HG02571 (cell line): ENCODE data around the gene ATP10A.

Experiments
- ATAC-seq: cut with Tn5 transposase; IDR thresholded peaks from one replicate; pipeline ENCODE4 v1.9.1; 2021; ENCODE audit warnings: mild to moderate bottlenecking, moderate library complexity; ENCODE audit not compliant: unreplicated experiment

Gene ATP10A

DNA sequence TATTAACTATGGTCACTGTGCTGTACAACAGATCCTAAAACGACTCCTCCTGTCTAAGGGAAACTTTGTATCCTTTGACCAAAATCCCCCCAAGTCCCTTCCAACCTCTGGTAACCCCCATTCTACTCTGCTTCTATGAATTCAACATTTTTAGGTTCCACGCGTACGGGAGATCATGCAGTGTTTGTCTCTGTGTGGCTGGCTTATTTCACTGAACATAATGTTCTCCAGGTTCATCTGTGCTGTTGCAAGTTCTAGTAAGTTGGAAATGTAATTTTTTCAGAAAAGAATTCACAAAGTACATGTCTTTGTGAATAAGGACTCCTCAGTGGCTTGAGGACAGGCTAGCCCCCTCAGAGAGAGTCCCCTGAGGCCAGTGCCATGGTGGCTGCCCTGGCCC lies 66.1 kb downstream of the ATP10A start:
- ATAC-seq, result no peak

DNA sequence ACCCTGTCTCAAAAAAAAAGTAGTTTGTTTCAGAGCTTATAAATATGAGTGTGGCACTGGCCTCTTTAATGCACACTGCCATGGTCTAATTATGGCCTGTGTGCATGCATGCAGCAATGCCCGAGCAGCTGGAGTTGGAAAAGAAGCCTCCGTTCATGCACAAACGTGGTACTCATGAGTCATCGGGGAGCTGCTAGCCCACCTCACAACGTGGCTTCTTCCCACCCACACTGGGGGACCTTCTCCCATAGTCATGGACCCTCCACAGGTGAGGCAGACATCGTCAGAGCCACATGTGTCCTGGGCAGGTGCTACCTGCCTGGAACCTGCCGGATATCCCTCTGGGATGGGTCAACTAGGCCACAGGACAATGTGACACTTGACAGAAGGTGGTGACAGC lies 66.7 kb downstream of the ATP10A start:
- ATAC-seq, result no peak

DNA sequence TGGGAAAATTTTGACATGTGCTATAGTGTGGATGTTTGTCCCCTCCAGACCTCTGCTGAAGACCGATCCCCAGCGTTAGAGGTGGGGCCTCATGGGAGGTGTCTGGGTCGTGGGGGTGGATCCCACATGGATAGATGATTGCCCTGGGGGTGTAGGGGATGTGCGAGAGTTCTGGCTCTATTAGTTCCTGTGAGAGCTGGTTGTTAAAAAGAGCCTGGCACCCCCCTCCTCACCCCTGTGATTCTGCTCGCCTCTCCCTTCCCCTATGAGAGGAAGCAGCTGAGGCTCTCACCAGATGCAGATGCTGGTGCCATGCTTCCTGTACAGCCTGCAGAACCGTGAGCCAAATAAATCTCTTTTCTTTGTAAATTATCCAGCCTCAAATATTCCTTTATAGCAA lies 67.4 kb downstream of the ATP10A start:
- no peak for ATAC-seq

DNA sequence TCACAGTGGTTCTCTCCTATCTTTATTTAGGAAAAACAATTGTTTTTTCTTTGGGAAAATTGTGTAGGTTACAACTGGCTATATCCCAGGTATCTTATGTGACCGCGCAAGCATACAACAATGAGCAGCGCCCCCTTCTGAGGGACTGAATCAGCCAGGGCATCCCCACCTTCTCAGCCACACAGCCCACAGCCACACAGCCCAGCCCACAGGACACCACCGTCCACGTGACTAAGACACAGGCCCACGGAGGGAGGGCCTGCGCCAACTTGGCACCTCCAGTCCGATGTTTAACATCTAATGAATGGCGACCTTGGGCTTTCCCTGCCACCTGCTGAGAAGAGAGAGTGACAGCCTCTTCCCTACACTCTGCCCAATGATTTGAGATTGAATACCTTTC lies 68.1 kb downstream of the ATP10A start:
- ATAC-seq, result no peak

DNA sequence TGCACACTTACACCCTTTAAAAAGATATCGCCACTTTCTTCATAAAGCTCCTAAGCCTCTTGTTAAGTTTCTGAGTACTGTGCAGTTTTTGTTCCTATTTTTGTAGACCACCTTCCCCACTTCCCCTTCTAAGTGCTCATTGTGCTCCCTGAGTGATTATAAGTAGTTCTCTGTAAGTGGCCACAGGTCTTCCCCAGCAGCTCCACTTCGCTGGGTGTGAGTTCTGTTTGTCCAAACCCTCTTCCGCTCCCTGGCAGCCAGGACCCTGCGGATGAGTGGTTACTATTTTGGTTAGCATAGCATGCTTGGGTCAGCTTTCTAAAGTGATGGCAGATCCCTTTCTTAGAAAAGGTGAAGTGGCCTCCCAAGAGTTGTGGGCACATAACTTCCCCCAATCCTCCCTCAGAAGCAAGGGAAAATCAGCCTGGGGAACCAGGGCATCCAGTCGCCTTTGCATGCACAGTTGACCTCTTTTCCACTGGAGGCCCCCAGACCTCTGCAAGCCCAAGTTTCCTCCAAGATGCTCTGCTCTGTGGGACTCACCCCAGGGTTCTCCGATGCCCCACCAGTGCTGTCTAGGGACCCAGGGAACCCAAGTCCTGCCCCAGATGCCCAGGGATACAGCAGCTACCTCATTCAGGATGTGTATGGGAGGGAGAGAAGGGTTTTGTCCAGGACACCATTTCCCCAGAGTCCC lies 69.6 kb downstream of the ATP10A start:
- no peak for ATAC-seq

DNA sequence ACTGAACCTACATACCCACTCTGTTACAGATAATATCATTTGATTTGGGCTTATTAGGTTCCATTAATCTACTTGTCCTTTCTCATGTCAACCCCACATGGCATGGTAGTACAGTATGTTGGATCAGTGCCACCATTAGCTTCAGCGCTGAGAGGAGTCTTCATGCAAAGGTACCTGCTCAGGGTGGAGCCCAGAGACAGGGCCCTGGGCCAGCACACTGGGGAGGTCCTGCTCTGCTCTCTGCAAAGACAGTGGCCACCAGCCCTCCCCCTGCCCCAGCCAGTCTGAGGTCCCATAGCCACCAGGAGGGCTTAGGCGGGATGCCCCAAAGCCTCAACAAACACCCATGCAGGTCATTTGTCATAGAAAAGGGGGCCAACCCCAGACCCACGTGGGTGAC lies 71.0 kb downstream of the ATP10A start:
- ATAC-seq, result no peak

DNA sequence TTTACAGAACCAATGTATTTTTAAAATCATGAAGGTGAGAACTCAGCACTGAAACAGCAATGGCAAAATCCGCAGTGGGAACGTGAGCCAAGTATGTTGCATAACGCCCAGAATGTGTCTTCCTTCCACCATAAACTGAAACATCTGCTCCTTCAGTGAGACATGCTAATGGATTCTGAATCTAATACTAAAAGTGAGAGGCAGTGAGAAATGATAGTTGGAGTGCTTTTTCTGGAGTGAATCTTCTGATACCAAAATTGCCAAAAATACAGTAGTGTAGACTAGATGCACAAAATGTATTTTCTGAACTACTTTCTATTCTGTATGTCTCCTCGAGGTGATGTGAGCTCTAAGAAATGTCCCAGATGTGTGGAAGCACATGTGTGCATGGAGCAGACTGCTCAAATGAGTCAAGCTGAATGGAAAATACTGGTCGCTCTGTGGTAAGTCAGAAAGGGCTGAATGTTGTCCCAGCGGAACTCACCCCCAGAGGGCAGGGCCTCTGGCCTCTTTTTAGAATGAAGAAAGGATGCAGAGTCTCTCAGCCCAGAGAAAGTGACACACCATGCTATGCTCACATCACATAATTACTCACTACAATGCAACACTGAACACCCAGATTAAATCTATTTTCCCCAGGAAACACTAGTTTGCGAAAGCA lies 73.0 kb downstream of the ATP10A start:
- no peak for ATAC-seq

DNA sequence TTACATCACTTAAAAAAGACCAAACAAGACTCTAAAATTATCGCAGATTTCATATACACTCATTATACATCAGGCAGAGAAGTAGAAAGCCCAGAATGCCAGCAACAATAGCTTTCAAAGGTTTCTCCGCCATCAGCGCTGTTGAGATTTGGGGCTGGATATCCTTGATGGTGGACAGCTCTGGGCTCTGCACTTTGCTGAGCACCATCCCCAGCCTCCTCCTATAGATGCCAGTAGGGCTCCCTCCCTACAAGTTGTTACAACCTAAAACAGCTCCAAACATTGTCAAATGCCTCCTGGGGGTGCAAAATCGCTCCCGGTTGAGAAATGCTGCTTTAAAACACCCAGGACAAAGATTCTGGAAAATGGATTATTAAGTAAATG lies 73.5 kb downstream of the ATP10A start:
- ATAC-seq, result no peak

DNA sequence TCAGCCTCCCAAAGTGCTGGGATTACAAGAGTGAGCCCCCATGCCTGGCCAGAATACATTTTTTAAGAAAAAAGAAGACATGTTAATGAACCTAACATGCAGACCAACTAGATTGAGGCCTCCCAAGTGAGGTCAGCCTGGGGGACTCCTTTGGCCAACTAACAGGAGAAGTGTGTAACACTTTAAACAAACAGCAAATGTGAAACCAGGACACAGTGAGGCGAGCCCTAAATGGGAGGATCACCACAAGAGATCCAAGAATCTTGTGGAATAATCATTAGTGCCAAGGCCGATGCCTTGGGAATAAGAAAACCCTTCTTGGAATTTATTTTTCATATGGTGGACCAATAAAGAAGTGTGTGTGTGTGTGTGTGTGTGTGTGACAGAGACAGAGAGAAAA lies 73.9 kb downstream of the ATP10A start:
- no peak for ATAC-seq

DNA sequence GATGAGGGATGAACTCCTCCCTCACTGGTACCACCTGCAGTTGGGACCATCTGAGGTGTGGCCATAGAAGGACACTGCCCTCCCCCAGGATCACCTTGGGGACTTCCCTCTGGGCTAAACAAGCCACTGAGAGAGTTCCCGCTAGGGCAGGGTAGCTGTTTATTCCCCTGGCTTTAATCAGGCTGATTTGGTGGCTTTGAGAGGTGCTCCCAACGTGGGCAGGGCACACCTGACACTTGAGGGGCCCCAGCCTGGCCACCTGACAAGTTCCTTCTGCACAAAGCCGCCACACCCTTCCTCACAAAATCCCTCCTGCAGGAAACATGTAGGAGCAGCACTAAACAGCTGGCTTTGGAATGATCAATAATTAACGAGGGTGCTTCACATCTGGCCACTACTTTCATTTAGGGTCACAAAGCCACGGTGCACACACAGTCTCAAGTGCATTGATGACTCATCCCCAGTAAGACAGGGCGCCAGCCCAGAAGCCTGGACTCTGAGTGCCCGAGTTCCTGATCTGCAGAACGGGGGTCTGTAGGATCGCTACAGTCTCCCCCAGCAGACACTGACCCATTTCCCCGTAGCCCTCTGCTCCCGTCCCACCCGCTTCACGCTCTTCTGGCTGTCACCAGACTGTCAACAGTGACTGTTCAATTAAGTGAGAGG lies 75.1 kb downstream of the ATP10A start:
- ATAC-seq, result no peak

DNA sequence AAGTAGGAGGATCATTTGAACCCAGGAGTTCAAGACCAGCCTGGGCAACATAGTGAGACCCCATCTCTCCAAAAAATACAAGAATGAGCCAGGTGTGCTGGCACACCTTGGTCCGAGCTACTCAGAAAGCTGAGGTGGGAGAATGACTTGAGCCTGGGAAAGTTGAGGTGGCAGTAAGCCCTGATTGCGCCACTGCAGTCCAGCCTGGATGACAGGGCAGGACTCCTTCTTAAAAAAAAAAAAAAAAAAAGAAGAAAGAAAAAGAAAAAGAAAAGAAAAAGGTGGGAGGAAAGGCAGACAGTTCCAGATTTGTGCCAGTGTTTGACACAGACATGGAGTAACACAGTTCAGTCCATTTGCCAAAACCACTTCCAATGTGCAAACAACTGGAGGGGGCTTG lies 75.7 kb downstream of the ATP10A start:
- ATAC-seq, result no peak

DNA sequence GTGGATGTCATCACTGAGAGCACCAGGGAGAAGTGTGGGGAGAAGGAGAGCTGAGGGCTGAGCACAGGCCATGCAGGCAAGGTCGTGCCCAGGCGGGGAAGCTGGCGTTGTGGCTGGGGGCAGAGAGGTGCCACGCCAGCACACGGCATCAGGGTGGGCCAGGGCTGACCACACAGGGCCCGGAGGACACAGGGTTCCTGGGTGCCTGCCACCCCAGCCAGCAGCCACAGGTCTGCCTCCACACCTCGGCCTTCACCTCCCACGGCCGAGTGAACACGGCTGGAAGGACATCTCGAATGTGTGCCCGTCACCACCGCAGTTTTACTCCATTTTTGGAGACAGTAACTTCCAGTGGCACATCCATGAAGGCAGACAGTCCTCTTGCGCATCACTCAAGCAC lies 77.1 kb downstream of the ATP10A start:
- ATAC-seq, result no peak

DNA sequence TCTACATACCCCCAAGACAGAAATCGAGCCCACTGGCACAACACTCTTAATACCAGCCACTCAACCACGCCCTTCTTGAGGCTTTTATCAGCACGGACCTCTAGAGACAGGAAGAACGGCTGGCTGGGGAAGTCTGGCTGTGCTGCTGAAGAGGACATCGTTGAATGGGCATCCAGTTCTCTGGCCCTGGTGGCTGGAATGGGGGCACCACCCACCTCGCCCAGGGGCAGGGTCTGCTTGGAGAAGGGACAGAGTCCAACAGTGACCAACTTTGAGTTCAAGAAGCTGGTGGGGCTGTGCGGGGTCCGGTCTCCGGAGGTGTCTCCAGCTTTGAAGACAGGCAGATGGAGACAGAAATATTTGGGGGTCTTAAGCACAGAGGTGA lies 77.5 kb downstream of the ATP10A start:
- no peak for ATAC-seq

DNA sequence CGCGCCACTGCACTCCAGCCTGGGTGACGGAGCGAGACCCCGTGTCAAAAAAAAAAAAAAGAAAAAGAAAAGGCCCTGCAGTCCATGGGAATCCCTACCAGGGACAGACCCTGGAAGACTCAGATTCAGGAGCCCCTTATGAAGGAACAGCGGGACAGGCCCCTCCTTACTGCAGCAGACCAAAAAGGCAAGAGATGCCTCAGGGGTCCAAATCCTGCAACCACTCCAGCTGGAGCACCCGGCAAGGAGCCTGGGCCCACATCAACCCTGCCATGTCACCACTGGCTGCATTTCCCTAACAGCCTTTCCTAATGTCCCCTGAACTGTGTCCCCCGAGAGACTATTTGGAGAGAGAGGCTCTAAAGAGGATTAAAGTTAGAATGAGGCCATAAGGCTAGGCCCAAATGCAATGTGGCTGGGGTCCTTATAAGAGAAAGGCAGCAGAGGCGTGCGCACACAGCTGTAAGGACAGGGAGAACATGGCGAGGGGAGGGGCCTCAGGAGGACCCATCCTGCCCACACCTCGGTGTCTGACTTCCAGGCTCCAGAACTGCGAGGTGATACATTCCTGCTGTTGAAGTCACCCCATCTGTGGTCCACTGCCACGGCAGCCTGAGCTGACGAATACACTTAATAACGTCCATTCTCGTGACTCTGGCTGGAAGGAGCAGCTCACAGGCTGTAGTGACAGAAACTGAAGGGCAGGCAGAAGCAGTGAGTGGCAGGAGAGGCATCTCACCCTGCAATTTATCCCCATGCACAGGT lies 78.1 kb downstream of the ATP10A start:
- no peak for ATAC-seq

DNA sequence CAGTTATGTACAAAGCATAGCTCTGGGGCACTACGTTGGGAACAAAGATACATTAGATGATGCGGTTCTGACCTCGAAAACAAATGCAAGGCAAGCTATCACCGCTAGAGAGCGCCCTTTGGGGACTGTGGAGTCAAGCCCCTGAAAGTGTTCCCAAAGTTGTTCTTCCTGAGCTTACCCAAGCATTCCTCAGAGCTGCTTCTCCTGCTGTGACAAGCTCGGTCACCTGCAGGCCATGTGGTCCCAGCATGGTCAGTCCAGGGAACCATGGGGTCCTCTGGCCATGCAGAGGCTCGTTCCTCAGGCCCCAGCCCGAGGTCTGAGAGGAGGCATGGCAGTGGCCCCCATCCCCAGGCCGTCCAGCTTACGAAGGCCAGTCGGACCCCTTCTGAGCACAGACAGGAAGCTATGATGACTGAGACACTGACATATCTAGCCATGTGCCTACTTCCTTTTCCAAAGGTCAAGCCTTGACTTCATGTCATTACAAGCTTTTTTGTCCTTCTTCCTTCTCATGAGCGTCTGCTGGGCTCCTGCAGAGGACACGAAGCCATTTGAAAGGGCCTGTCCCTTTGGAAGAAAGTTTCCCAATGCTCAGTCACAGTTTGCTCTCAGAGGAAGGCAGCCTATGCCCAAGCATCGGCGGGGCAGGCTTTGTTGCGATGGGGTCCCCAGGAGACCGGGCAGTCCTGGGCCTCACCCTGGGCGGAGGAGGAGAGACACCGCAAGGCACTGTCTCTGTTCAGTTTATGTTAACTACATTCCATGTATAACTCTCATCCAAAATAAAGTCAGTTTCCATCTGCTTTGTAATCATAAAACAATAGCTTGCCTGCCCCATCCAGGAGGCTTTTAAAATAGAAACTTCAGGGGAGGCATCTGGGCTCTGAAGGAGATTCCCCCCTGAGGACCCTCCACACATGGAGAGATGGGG lies 79.3 kb downstream of the ATP10A start:
- ATAC-seq, result no peak

DNA sequence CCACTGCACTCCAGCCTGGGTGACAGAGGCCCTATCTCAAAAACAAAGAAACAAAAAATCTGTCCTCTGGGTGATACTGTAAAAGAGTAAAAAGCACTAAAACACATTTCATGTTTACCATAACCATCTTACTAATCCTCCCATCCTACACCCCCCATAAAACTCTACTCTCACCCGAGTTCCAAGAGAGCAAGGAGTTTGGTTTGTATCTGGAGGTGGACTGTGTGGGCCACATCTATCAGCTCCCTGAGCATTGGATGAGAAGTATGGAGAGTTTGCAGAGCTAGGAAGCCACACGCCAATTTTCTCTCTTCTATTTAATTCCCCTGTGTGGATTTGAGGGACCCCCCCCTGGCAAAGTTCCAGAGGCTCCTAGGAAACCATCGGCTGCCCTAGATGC lies 80.0 kb downstream of the ATP10A start:
- no peak for ATAC-seq

DNA sequence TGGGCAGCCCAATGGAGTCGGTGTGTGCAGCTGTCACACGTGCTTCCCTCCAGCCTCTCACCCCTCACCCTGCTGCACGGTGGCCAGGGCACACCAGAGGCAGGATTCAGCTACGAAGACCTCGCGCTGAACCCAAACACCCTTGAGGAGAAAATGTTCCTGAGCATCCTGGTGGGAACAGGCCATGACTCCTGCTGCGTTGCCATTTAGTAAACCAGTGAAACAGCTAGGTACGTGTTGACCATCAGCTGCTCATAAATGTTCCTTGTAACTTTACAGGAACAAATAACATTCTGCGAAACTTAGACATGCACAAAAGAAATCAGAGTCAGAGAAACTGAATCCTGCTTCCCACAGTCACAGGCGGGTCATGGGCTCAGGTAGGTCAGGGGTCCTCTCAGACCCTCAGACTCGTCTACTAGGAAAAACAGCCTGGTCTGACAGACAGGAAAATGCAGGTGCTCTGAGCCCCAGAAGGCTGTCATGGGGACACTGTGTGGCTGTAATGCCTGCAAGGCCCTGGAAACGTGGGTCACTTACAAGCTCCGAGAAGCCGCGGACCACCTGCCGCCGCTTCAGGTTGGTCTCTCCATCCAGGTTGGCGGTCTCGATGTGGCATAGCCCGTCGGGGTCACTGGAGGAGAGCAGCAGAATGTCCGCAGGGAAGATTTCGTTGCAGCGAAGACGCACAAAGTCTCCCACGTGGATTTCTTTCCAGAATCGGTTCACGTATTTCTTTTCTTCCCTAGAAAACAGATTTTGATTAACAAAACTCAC lies 82.5 kb downstream of the ATP10A start:
- ATAC-seq, result no peak

DNA sequence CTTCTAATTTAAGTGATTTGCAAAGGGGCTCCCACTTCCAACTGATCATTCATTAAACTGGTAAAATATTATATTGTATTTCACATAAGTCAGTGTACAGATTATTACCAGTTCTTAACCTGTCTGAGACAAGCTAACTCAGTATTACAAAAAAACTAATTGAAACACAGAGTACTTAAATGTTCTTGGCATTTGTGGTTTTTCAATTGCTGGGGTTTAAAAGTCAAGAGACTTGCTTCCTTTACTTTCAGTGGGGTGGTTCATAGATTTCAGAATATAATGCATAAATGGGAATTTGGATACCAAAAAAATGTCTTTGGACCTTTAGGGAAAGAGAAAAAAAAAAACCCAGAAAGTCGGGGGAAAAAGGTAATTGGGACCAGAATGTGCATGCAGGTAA lies 85.0 kb downstream of the ATP10A start:
- no peak for ATAC-seq

DNA sequence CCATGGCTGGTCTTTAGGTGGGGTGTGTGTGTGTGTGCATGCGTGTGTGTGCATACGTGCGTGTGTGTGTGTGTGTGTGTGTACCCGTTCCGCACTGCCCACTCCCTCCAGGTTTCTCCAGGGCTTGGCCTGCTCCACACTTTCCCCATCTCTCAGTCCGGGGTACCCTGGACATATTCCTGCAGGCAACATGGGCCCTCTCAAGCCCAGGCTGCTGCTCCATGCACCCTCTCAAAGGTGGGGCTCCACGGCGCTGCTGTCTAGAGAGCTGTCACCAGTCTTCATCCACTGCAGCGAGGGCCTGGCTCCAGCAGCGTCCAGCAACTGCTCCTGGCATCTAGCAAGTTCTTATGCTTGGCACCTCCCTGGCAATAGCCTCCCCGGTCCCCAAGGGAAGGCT lies 86.1 kb downstream of the ATP10A start:
- ATAC-seq, result no peak
